GM23338 (cell line): ENCODE measurements around the gene ZNF184. TPM values are rescaled to one million over a fixed set of nuclear protein-coding genes. Genes with fewer than 3 reads are reported as not detected.

Source experiments
- ATAC-seq: fragments of 200-7000 bp; cut with Tn5 transposase; 3 replicates; pipeline ENCODE4 v1.9.1; 2020
- DNase-seq: peaks from one replicate; pipeline ENCODE4 v3.0.0-alpha.2; 2015; ENCODE audit warnings: low spot score
- H2AFZ ChIP-seq: fragments of 200-600 bp; sonication (generic); 2 replicates; pipeline ENCODE4 v1.8.0; 2016; ENCODE audit warnings: antibody characterized with exemption, mild to moderate bottlenecking, moderate library complexity
- H3F3A ChIP-seq: fragments of 200-600 bp; sonication (generic); replicated peaks from 2 replicates; pipeline ENCODE4 v1.8.0; 2017; ENCODE audit warnings: antibody characterized with exemption, mixed run types, low read depth
- H3K27ac ChIP-seq: fragments of 200-600 bp; sonication (generic); 2 replicates; pipeline ENCODE4 v1.6.1; 2016; ENCODE audit warnings: low read depth
- H3K27me3 ChIP-seq: fragments of 200-600 bp; sonication (generic); 2 replicates; pipeline ENCODE4 v1.8.0; 2016; ENCODE audit warnings: mild to moderate bottlenecking, mixed run types, moderate library complexity; ENCODE audit not compliant: insufficient read depth
- H3K36me3 ChIP-seq: fragments of 200-600 bp; sonication (generic); 2 replicates; pipeline ENCODE4 v1.8.0; 2016; ENCODE audit warnings: mild to moderate bottlenecking; ENCODE audit not compliant: insufficient read depth
- H3K4me1 ChIP-seq: fragments of 200-600 bp; sonication (generic); 2 replicates; pipeline ENCODE4 v1.8.0; 2016; ENCODE audit warnings: mild to moderate bottlenecking, moderate library complexity; ENCODE audit not compliant: insufficient read depth
- H3K4me2 ChIP-seq: fragments of 200-600 bp; sonication (generic); 2 replicates; pipeline ENCODE4 v1.7.1; 2017; ENCODE audit warnings: mixed run types
- H3K4me3 ChIP-seq: fragments of 200-600 bp; sonication (generic); 2 replicates; pipeline ENCODE4 v1.6.1; 2016; ENCODE audit warnings: mixed run types
- H3K79me2 ChIP-seq: fragments of 200-600 bp; sonication (generic); replicated peaks from 2 replicates; pipeline ENCODE4 v1.8.0; 2017; ENCODE audit warnings: mild to moderate bottlenecking; ENCODE audit not compliant: insufficient read depth
- H3K9me2 ChIP-seq: fragments of 200-600 bp; sonication (generic); 2 replicates; pipeline ENCODE4 v1.8.0; 2017; ENCODE audit not compliant: insufficient read depth
- H4K20me1 ChIP-seq: fragments of 200-600 bp; sonication (generic); replicated peaks from 2 replicates; pipeline ENCODE4 v1.8.0; 2017; ENCODE audit warnings: mild to moderate bottlenecking; ENCODE audit not compliant: insufficient read depth
- H3K27ac Mint-ChIP-seq: 2 replicates; pipeline ENCODE4 v1.8.0; 2020; ENCODE audit warnings: inconsistent platforms, mild to moderate bottlenecking, moderate library complexity, mixed read lengths
- H3K27me3 Mint-ChIP-seq: 3 replicates; pipeline ENCODE4 v1.8.0; 2022; ENCODE audit warnings: low read depth, mild to moderate bottlenecking, moderate library complexity, mixed read lengths, inconsistent platforms; ENCODE audit not compliant: insufficient read depth, poor library complexity
- H3K36me3 Mint-ChIP-seq: 3 replicates; pipeline ENCODE4 v1.8.0; 2021; ENCODE audit warnings: low read depth, mild to moderate bottlenecking, inconsistent platforms, moderate library complexity, mixed read lengths
- H3K4me1 Mint-ChIP-seq: 3 replicates; pipeline ENCODE4 v1.8.0; 2020; ENCODE audit warnings: mild to moderate bottlenecking, inconsistent platforms, mixed read lengths
- H3K4me3 Mint-ChIP-seq: 3 replicates; pipeline ENCODE4 v1.8.0; 2021; ENCODE audit warnings: moderate library complexity, mild to moderate bottlenecking, inconsistent platforms, mixed read lengths
- H3K9me3 Mint-ChIP-seq: 3 replicates; pipeline ENCODE4 v1.8.0; 2020; ENCODE audit warnings: moderate library complexity, mild to moderate bottlenecking, inconsistent platforms, mixed read lengths
- EZH2phosphoT487 ChIP-seq: fragments of 200-600 bp; sonication (generic); IDR thresholded peaks from one replicate; pipeline ENCODE4 v1.8.1; 2018; ENCODE audit warnings: antibody characterized with exemption; ENCODE audit not compliant: unreplicated experiment
- JUNB ChIP-seq: IDR thresholded peaks from one replicate; pipeline ENCODE4 v1.6.1; 2016; ENCODE audit warnings: antibody characterized with exemption; ENCODE audit not compliant: unreplicated experiment
- POLR2AphosphoS5 ChIP-seq: IDR thresholded peaks from 2 replicates; pipeline ENCODE4 v1.6.1; 2016; ENCODE audit warnings: antibody characterized with exemption, low read depth
- ZNF114 ChIP-seq: fragments of 250-450 bp; sonication (Bioruptor Pico); IDR thresholded peaks from 2 replicates; pipeline ENCODE4 v1.5.0; 2020; ENCODE audit warnings: mild to moderate bottlenecking, moderate library complexity
- ZNF331 ChIP-seq: fragments of 250-450 bp; sonication (Bioruptor Pico); IDR thresholded peaks from 2 replicates; pipeline ENCODE4 v1.5.0; 2020; ENCODE audit warnings: low read depth, mild to moderate bottlenecking, moderate library complexity
- ZNF462 ChIP-seq: fragments of 250-450 bp; sonication (Bioruptor Pico); IDR thresholded peaks from 2 replicates; pipeline ENCODE4 v1.5.0; 2020; ENCODE audit warnings: mild to moderate bottlenecking, moderate library complexity
- polyA plus RNA-seq: library from polyadenylated mRNA; unstranded; fragments of >200 nt; fragmentation: Nextera tagmentation; extraction: Ambion mirVana; gene quantifications from 2 replicates; pipeline ENCODE4 v1.2.1, GENCODE V29; 2016
- small RNA-seq: library from RNA; depleted of rRNA; stranded (forward); fragments of <200 nt; gene quantifications from one replicate; pipeline ENCODE3, GENCODE V24; 2014; ENCODE audit warnings: low replicate concordance
- total RNA-seq: library from RNA; depleted of rRNA; stranded (reverse); fragments of >200 nt; shearing (Covaris generic); gene quantifications from 2 replicates; pipeline ENCODE4 v1.2.3, GENCODE V29; 2014; rRNA removed
- TF ChIP-seq, protein P1 (sequence below), 2 experiments: fragments of 200-600 bp in 1 of 2; sonication (generic) in 1 of 2; conservative IDR thresholded peaks; 2 replicates each; pipeline versions ENCODE4 v1.5.1 to v1.6.1; 2016 to 2017; ENCODE audit warnings: antibody characterized with exemption in 2 of 2, low read depth in 2 of 2, mild to moderate bottlenecking in 2 of 2, moderate library complexity in 1 of 2
- TF ChIP-seq, protein P2 (sequence below): IDR thresholded peaks from 2 replicates; pipeline ENCODE4 v1.6.1; 2016; ENCODE audit warnings: antibody characterized with exemption

Gene ZNF184
- total and polyA plus RNA-seq, 2 experiments from 2014 or later = 6.0 to 10.6 TPM

- 0 out of 2 replicates have a peak, but pooled peaks cover 4% of the 10 kb centered on the region for H3K9me2 ChIP-seq
- no peak overlapping the region for H3K27ac ChIP-seq
- H3K36me3 Mint-ChIP-seq = peaks cover 78% of the 10 kb centered on the region
- no peak overlapping the region for H3K4me2 ChIP-seq
- no peak for ATAC-seq
- no peaks in the 10 kb centered on the region for H3K27me3 ChIP-seq
- no peak overlapping the region for H3K27ac Mint-ChIP-seq
- H2AFZ ChIP-seq = no peak overlapping the region
- peaks cover 63% of the 10 kb centered on the region for H3K9me3 Mint-ChIP-seq
- no peak overlapping the region for H3K4me3 ChIP-seq
- no peak for DNase-seq
- no peaks in the 10 kb centered on the region for H3F3A ChIP-seq
- no peak overlapping the region for H3K4me3 Mint-ChIP-seq
- H3K79me2 ChIP-seq = no peaks in the 10 kb centered on the region
- TF ChIP-seq JUNB = no peak
- no peak for TF ChIP-seq EZH2phosphoT487
- TF ChIP-seq, protein P1, sequence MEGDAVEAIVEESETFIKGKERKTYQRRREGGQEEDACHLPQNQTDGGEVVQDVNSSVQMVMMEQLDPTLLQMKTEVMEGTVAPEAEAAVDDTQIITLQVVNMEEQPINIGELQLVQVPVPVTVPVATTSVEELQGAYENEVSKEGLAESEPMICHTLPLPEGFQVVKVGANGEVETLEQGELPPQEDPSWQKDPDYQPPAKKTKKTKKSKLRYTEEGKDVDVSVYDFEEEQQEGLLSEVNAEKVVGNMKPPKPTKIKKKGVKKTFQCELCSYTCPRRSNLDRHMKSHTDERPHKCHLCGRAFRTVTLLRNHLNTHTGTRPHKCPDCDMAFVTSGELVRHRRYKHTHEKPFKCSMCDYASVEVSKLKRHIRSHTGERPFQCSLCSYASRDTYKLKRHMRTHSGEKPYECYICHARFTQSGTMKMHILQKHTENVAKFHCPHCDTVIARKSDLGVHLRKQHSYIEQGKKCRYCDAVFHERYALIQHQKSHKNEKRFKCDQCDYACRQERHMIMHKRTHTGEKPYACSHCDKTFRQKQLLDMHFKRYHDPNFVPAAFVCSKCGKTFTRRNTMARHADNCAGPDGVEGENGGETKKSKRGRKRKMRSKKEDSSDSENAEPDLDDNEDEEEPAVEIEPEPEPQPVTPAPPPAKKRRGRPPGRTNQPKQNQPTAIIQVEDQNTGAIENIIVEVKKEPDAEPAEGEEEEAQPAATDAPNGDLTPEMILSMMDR (conservative IDR thresholded peaks at IDR 0.05; ENCODE audit: low read depth in 2 of 2) = no peak
- no peak for TF ChIP-seq POLR2AphosphoS5
- no peak for TF ChIP-seq ZNF331
- no peak for TF ChIP-seq ZNF114 (CRISPR knock-in tag)
- TF ChIP-seq, protein P2, sequence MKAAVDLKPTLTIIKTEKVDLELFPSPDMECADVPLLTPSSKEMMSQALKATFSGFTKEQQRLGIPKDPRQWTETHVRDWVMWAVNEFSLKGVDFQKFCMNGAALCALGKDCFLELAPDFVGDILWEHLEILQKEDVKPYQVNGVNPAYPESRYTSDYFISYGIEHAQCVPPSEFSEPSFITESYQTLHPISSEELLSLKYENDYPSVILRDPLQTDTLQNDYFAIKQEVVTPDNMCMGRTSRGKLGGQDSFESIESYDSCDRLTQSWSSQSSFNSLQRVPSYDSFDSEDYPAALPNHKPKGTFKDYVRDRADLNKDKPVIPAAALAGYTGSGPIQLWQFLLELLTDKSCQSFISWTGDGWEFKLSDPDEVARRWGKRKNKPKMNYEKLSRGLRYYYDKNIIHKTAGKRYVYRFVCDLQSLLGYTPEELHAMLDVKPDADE = no peak
- no peak for TF ChIP-seq ZNF462 (CRISPR knock-in tag)
- no peaks in the 10 kb centered on the region for H3K4me1 ChIP-seq
- no peaks in the 10 kb centered on the region for H4K20me1 ChIP-seq
- peaks cover 5% of the 10 kb centered on the region for H3K27me3 Mint-ChIP-seq
- H3K36me3 ChIP-seq = peaks cover 37% of the 10 kb centered on the region
- no peaks in the 10 kb centered on the region for H3K4me1 Mint-ChIP-seq
Observed at GRCh38 chr6:27400877-27401642, 71.8 kb downstream of the ZNF184 start.

Small RNA genes within 50 kb of the gene (small RNA-seq; reads per million reads assigned to genes)
- gene AL021918.1 = not detected
- not detected for gene AL021918.2
- not detected for gene MCFD2P1

Other genes with a start within 250 kb of the ZNF184 start
- 11.8 and 13.8 TPM in 2 replicates for gene PRSS16, start 225.4 kb downstream of the ZNF184 start, total RNA-seq
- gene PRSS16, start 225.4 kb downstream of the ZNF184 start, polyA plus RNA-seq = 8.7 and 13.8 TPM in 2 replicates
- 0.07 TPM in 1 of 2 replicates, not detected in the other for gene POM121L2, start 160.8 kb downstream of the ZNF184 start, total RNA-seq
- gene POM121L2, start 160.8 kb downstream of the ZNF184 start, polyA plus RNA-seq = 0.13 TPM in 1 of 2 replicates, not detected in the other
- gene ZNF391, start 84.3 kb downstream of the ZNF184 start, total RNA-seq = 12.6 and 22.5 TPM in 2 replicates
- 10.8 and 11.4 TPM in 2 replicates for gene ZNF391, start 84.3 kb downstream of the ZNF184 start, polyA plus RNA-seq